OCI-LY7 (cell line): ENCODE data around the gene PLA2R1.

Experiments used
- EZH2phosphoT487 ChIP-seq: fragments of 200-600 bp; sonication (generic); IDR thresholded peaks from 2 replicates; pipeline ENCODE4 v1.6.1; 2018; ENCODE audit warnings: low read depth, borderline replicate concordance, mild to moderate bottlenecking, mixed run types, antibody characterized with exemption, low read length, moderate library complexity, mixed read lengths
- TF ChIP-seq, protein P1 (sequence below): fragments of 200-600 bp; sonication (generic); conservative IDR thresholded peaks from 2 replicates; pipeline ENCODE4 v1.5.1; 2014; ENCODE audit warnings: mild to moderate bottlenecking, antibody characterized with exemption, low read length, moderate library complexity, mixed read lengths

DNA sequence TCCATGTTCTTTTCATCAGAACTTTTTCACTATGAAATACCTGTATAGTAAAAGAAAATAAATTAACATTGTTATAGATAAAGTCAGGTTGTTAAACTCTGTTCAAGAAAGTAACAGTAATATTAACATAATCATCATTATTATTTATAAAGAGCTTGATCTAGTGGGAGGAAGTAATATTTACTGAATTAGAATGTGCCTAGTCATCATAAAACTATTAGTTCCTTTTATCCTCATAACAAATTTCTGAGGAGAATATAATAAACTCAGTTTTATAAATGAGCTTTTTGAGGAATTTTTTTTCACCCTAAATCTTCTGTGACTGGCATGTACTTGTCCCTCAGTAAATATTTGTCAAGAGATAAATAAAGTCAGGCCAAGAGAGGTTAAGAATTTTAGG is 78.4 kb downstream of the PLA2R1 start:
- TF ChIP-seq, protein P1, sequence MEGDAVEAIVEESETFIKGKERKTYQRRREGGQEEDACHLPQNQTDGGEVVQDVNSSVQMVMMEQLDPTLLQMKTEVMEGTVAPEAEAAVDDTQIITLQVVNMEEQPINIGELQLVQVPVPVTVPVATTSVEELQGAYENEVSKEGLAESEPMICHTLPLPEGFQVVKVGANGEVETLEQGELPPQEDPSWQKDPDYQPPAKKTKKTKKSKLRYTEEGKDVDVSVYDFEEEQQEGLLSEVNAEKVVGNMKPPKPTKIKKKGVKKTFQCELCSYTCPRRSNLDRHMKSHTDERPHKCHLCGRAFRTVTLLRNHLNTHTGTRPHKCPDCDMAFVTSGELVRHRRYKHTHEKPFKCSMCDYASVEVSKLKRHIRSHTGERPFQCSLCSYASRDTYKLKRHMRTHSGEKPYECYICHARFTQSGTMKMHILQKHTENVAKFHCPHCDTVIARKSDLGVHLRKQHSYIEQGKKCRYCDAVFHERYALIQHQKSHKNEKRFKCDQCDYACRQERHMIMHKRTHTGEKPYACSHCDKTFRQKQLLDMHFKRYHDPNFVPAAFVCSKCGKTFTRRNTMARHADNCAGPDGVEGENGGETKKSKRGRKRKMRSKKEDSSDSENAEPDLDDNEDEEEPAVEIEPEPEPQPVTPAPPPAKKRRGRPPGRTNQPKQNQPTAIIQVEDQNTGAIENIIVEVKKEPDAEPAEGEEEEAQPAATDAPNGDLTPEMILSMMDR: no peak
- no peak for TF ChIP-seq EZH2phosphoT487
